Uterus (tissue), 2 donors: Measurements from ENCODE around the gene LMOD1.

Experiments used
- POLR2A ChIP-seq, 2 donors: fragments of 450-650 bp; IDR thresholded peaks; one replicate each; pipeline ENCODE4 v1.6.1; 2016; ENCODE audit warnings: antibody characterized with exemption in 2 of 2, mild to moderate bottlenecking in 1 of 2, moderate library complexity in 1 of 2
- TF ChIP-seq, protein P1 (sequence below), 4 experiments: fragments of 200-600 bp in 2 of 4; fragments of 450-650 bp in 2 of 4; sonication (generic) in 2 of 4; IDR thresholded peaks; one replicate each; pipeline ENCODE4 v1.5.1; 2016 to 2019; ENCODE audit warnings: antibody characterized with exemption in 4 of 4, mild to moderate bottlenecking in 2 of 4, moderate library complexity in 1 of 4

DNA sequence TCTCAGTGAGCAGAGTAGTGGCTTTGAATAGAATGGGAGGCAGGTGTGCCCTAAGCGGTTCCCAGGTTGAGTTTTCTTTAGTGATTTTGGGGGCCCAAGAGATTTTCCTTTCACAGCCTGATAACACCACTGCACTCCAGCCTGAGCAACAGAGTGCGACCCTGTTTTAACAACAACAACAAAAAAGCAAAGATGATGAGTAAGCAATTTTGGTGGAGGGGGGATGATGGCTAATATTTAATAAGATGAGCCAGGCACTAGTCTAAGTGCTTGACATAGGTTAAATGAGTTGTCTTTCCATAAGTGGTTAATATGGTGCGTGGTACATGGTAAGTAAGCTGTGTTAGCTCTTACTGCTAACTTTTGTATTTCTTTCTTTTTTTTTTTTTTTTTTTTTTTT, 38.1 kb upstream of the LMOD1 start:
- TF ChIP-seq, protein P1, sequence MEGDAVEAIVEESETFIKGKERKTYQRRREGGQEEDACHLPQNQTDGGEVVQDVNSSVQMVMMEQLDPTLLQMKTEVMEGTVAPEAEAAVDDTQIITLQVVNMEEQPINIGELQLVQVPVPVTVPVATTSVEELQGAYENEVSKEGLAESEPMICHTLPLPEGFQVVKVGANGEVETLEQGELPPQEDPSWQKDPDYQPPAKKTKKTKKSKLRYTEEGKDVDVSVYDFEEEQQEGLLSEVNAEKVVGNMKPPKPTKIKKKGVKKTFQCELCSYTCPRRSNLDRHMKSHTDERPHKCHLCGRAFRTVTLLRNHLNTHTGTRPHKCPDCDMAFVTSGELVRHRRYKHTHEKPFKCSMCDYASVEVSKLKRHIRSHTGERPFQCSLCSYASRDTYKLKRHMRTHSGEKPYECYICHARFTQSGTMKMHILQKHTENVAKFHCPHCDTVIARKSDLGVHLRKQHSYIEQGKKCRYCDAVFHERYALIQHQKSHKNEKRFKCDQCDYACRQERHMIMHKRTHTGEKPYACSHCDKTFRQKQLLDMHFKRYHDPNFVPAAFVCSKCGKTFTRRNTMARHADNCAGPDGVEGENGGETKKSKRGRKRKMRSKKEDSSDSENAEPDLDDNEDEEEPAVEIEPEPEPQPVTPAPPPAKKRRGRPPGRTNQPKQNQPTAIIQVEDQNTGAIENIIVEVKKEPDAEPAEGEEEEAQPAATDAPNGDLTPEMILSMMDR (IDR thresholded peaks at IDR 0.05) = no peak
- no peak for TF ChIP-seq POLR2A (IDR thresholded peaks at IDR 0.05)
